Suprapubic skin (tissue), 3 donors: ENCODE results near the gene PSAT1.

Source experiments
- EP300 ChIP-seq: sonication (generic); formaldehyde crosslinking; IDR thresholded peaks from one replicate; pipeline ENCODE4 v1.6.1; 2017; ENCODE audit warnings: antibody characterized with exemption
- POLR2A ChIP-seq, 2 donors: fragments of 450-650 bp; IDR thresholded peaks; one replicate each; pipeline ENCODE4 v1.6.1; 2017; ENCODE audit warnings: antibody characterized with exemption in 2 of 2, mild to moderate bottlenecking in 2 of 2, moderate library complexity in 2 of 2
- TF ChIP-seq, protein P1 (sequence below), 2 donors: fragments of 200-600 bp in 1 of 2; fragments of 450-650 bp in 1 of 2; sonication (generic) in 1 of 2; IDR thresholded peaks; one replicate each; pipeline ENCODE4 v1.5.1; 2016 to 2019; ENCODE audit warnings: antibody characterized with exemption in 2 of 2, mild to moderate bottlenecking in 1 of 2, moderate library complexity in 1 of 2

DNA sequence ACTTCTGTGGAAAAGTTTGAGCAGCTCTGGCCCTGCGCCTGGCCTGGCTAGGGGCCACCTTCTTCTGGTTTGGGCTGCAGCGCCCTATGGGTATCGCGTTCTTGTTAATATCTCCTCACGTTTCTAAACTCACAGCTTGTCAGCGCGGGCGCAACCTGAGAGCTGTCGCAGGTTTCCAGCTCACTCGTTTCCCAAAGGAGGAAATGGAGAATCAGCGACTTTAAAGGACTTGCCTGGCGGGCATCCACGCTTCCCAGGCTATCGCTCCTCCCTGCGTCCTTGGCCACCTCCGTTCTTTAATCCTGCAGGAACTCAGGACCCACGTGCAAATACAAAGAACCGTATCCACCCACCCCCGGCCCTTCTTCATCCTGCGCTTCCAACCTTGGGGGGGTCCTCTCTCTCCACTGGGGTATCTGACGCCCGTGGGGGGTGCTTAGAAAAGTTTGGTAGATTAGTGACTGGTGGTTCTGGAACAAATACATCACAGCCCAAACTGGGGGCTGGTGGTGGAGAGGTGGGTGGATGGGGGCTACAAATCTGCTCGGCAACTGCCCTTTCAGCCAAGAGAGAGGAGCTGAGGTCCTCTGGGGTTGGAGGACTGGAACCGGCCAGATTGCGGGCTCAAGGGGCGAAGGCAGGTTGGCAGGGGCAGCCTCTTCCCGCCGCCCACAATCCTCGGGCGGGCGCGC is 578 bp upstream of the PSAT1 start:
- TF ChIP-seq, protein P1, sequence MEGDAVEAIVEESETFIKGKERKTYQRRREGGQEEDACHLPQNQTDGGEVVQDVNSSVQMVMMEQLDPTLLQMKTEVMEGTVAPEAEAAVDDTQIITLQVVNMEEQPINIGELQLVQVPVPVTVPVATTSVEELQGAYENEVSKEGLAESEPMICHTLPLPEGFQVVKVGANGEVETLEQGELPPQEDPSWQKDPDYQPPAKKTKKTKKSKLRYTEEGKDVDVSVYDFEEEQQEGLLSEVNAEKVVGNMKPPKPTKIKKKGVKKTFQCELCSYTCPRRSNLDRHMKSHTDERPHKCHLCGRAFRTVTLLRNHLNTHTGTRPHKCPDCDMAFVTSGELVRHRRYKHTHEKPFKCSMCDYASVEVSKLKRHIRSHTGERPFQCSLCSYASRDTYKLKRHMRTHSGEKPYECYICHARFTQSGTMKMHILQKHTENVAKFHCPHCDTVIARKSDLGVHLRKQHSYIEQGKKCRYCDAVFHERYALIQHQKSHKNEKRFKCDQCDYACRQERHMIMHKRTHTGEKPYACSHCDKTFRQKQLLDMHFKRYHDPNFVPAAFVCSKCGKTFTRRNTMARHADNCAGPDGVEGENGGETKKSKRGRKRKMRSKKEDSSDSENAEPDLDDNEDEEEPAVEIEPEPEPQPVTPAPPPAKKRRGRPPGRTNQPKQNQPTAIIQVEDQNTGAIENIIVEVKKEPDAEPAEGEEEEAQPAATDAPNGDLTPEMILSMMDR (IDR thresholded peaks at IDR 0.05), result no peak
- TF ChIP-seq POLR2A (IDR thresholded peaks at IDR 0.05) (no peak), EP300 (no peak)
